Subcutaneous abdominal adipose tissue (tissue), 5 donors: Measurements from ENCODE around the gene COIL.

Experiments used
- H3K27ac ChIP-seq: one replicate; pipeline ENCODE4 v1.7.0; 2013; ENCODE audit warnings: low read depth, mild to moderate bottlenecking, inconsistent platforms, low read length, moderate library complexity
- H3K27me3 ChIP-seq, 5 donors: one replicate each; pipeline ENCODE4 v1.7.0; 2013; ENCODE audit warnings: low read length in 5 of 5, inconsistent platforms in 1 of 5; ENCODE audit not compliant: control insufficient read depth in 5 of 5, insufficient read depth in 4 of 5
- H3K36me3 ChIP-seq, 5 donors: one replicate each; pipeline ENCODE4 v1.7.0; 2013; ENCODE audit warnings: low read length in 5 of 5; ENCODE audit not compliant: control insufficient read depth in 5 of 5, insufficient read depth in 5 of 5
- H3K4me1 ChIP-seq, 5 donors: one replicate each; pipeline ENCODE4 v1.7.0; 2013; ENCODE audit warnings: low read length in 5 of 5, mild to moderate bottlenecking in 3 of 5, moderate library complexity in 1 of 5; ENCODE audit not compliant: control insufficient read depth in 5 of 5, insufficient read depth in 5 of 5
- H3K4me3 ChIP-seq, 5 donors: one replicate each; pipeline ENCODE4 v1.7.0; 2013; ENCODE audit warnings: low read length in 5 of 5, low read depth in 1 of 5
- H3K9ac ChIP-seq, 5 donors: one replicate each; pipeline ENCODE4 v1.7.0; 2013; ENCODE audit warnings: low read length in 5 of 5, mild to moderate bottlenecking in 4 of 5, moderate library complexity in 3 of 5
- H3K9me3 ChIP-seq, 5 donors: one replicate each; pipeline ENCODE4 v1.7.0; 2013; ENCODE audit warnings: low read length in 5 of 5; ENCODE audit not compliant: control insufficient read depth in 5 of 5
- donor health status: healthy.
- donor health status: healthy.
- donor health status: healthy.
- donor health status: healthy.
- donor health status: healthy.

COIL gene

GRCh38 chr17:56913000-56913311 is 47.9 kb downstream of the COIL start:
- Histone ChIP-seq H3K4me1 (peaks cover 18 to 76% (median 65%) of the 10 kb centered on the region in 5 donors), H3K36me3 (peaks cover under 1 to 8% (median 7%) of the 10 kb centered on the region in 5 donors), H3K27me3 (no peaks in the 10 kb centered on the region), H3K9ac (peak overlapping the region; percentile 86 to 97 (median 96)), H3K27ac (peak overlapping the region; percentile 95), H3K4me3 (peak overlapping the region; percentile 87 to 98 (median 97)), H3K9me3 (peaks cover 0 to 4% (median 0%) of the 10 kb centered on the region in 5 donors)

- Histone ChIP-seq H3K9me3 (no peaks in the 10 kb centered on the region), H3K9ac (peak overlapping the region; percentile 86 to 97 (median 96)), H3K4me1 (peaks cover 18 to 80% (median 65%) of the 10 kb centered on the region in 5 donors), H3K27ac (peak overlapping the region; percentile 95), H3K27me3 (no peaks in the 10 kb centered on the region), H3K36me3 (peaks cover 7 to 14% (median 12%) of the 10 kb centered on the region in 5 donors), H3K4me3 (peak overlapping the region; percentile 87 to 98 (median 97))
These were observed 48.5 kb downstream of the COIL start for GRCh38 chr17:56912105-56912999.

- no peaks in the 10 kb centered on the region for H3K27me3 ChIP-seq
- H3K27ac ChIP-seq = peak overlapping the region; percentile 72
- no peaks in the 10 kb centered on the region for H3K9me3 ChIP-seq
- H3K4me1 ChIP-seq = peaks cover 18 to 75% (median 58%) of the 10 kb centered on the region in 5 donors
- H3K4me3 ChIP-seq = peak overlapping the region in 4 of 5 donors; percentile 12 to 54 (median 36)
- peaks cover 19 to 30% (median 29%) of the 10 kb centered on the region in 5 donors for H3K36me3 ChIP-seq
- H3K9ac ChIP-seq = peak overlapping the region; percentile 6 to 52 (median 30)
These were observed 50.2 kb downstream of the COIL start for GRCh38 chr17:56910509-56911235.

DNA sequence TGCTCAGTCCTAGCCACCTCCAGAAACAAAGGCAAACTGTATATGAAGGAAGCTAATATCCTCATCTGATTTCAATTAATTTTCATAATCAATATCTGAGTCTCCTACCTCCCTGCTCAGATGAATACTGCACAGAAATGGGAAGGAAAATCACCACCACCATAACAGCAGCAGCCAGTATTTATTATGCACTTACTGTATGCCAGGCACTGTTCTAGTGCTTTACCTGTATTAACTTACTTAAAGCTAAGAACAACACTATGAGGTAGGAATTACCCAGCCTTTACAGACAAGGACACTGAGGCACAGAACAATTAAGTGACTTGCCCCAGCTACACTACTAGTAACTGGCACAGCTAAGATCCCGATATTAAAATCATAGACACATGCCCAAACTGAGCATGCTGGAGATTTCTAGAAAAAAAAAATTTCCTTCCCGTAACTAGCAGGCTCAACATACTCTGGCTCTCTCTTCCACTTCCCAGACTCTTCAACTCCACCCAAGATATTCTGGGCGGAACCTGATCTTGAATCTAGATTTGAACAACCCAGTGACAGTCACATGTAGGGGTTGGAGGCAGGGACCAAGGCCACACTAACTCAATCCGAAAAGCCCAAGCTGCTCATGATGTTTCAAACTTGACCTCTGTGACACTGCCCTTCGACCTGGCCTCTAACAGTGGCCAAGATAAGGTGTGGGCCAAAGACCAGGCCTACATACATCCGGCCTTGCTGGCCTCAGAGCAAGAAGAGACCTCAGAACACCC is 50.9 kb downstream of the COIL start:
- peak overlapping the region; percentile 6 to 52 (median 30) for H3K9ac ChIP-seq
- H3K9me3 ChIP-seq = no peaks in the 10 kb centered on the region
- peak overlapping the region; percentile 12 to 54 (median 33) for H3K4me3 ChIP-seq
- H3K36me3 ChIP-seq = peaks cover 19 to 32% (median 32%) of the 10 kb centered on the region in 5 donors
- H3K27me3 ChIP-seq = no peaks in the 10 kb centered on the region
- peak overlapping the region; percentile 72 for H3K27ac ChIP-seq
- H3K4me1 ChIP-seq = peaks cover 18 to 68% (median 51%) of the 10 kb centered on the region in 5 donors

- H3K9me3 ChIP-seq = no peaks in the 10 kb centered on the region
- peaks cover 18 to 57% (median 41%) of the 10 kb centered on the region in 5 donors for H3K4me1 ChIP-seq
- peak overlapping the region; percentile 72 for H3K27ac ChIP-seq
- H3K27me3 ChIP-seq = no peaks in the 10 kb centered on the region
- no peak overlapping the region for H3K9ac ChIP-seq
- H3K36me3 ChIP-seq = peaks cover 30 to 51% (median 50%) of the 10 kb centered on the region in 5 donors
- no peak overlapping the region for H3K4me3 ChIP-seq
These were observed 52.8 kb downstream of the COIL start for GRCh38 chr17:56908001-56908542.

- peaks cover 30 to 92% (median 91%) of the 10 kb centered on the region in 5 donors for H3K36me3 ChIP-seq
These were observed 57.3 kb downstream of the COIL start for GRCh38 chr17:56903560-56903959.

DNA sequence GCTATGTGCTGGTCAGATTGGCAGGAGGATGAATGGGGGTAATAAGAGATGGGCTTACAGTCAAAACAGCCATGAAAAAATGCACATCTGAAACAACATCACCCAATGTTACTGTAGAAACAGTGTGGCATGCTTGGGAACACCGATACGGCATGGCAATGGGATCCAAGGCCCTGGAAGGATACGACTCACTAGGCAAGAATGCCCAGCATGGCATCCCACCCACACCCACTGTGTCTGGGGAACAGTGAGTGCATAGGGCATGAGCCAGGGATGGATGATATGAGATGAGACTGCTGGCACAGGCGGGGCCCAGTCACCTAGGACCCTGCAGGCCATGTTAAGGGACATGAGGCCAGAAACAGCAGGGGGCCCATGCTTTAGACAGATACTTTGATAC is 58.5 kb downstream of the COIL start:
- Histone ChIP-seq H3K36me3 (peaks cover 23 to 94% (median 92%) of the 10 kb centered on the region in 5 donors), H3K27me3 (no peaks in the 10 kb centered on the region), H3K9ac (no peak overlapping the region), H3K4me3 (no peak overlapping the region), H3K27ac (no peak overlapping the region), H3K9me3 (no peaks in the 10 kb centered on the region), H3K4me1 (peaks cover 0 to 12% (median 0%) of the 10 kb centered on the region in 5 donors)

More at GRCh38 chr17:56903560-56903959, 57.3 kb downstream of the COIL start:
- Histone ChIP-seq H3K27me3 (no peaks in the 10 kb centered on the region), H3K4me3 (no peak overlapping the region), H3K4me1 (peaks cover 0 to 16% (median under 1%) of the 10 kb centered on the region in 5 donors), H3K27ac (no peak overlapping the region), H3K9ac (no peak overlapping the region), H3K9me3 (no peaks in the 10 kb centered on the region)

- no peaks in the 10 kb centered on the region for H3K27me3 ChIP-seq
- no peaks in the 10 kb centered on the region for H3K9me3 ChIP-seq
- H3K27ac ChIP-seq = no peak overlapping the region
- no peak overlapping the region for H3K9ac ChIP-seq
- peaks cover 7 to 100% (median 90%) of the 10 kb centered on the region in 5 donors for H3K36me3 ChIP-seq
- peaks cover 0 to 12% (median 0%) of the 10 kb centered on the region in 5 donors for H3K4me1 ChIP-seq
- H3K4me3 ChIP-seq = no peak overlapping the region
These were observed 61.4 kb downstream of the COIL start for GRCh38 chr17:56899403-56899802.

- Histone ChIP-seq H3K9me3 (no peaks in the 10 kb centered on the region), H3K4me1 (peaks cover 0 to 14% (median 0%) of the 10 kb centered on the region in 5 donors), H3K9ac (no peak overlapping the region), H3K36me3 (peaks cover 3 to 98% (median 88%) of the 10 kb centered on the region in 5 donors), H3K27ac (no peak overlapping the region), H3K4me3 (no peak overlapping the region), H3K27me3 (no peaks in the 10 kb centered on the region)
These were observed 62.0 kb downstream of the COIL start for GRCh38 chr17:56898874-56899273.
